Eye (tissue), 1 donor: ENCODE data around the gene GRAPL.
"Not testable (repeated sequence)": the region's sequence is repeated elsewhere in the genome, so short reads cannot be mapped to it uniquely, and the experiment has no call there.

ENCODE experiments used
- DNase-seq: peaks from one replicate; pipeline ENCODE4 v3.0.0-alpha.2; 2015

The GRAPL gene

DNA sequence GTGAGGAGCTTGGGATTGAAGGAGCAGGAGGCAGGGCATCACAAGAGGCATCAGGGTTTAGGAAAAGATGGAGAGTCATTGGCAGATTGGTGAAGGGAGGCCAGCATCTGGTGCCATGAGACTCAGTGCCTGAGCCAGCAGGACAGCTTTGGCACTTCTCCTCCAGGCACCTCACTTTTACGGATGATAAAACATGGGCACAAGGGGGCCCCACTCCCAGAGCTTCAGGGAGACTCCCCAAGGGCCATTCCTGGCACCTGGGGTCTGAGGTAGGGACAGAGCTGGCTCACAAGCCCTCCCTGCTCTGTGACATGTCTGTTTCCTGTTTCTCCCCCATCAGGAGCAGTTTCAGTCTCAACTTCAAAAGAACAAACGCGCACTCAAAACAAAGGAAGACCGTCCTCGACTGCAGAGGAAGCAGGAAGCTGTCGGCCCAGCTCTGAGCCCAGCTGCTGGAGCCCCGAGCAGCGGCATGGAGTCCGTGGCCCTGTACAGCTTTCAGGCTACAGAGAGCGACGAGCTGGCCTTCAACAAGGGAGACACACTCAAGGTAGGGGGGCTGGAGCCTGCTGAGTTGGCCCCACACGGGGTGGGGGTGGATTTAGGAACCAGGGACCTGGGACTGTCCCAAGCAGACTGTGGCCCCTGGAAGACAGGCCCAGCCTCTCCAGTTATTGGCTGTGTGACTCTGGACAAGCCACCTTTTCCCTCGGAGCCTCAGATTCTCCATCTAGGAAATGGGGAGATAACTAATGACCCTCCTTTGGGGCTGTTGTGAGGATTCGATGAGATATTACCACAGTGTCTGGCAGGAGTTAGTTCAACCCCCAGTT, at the start of gene GRAPL:
Gene GRAPL (plus strand): TSS at position 442 of the 833 bp plus-strand sequence. CDS start 31 bp downstream, at position 473.
- DNase-seq = not testable (repeated sequence)

DNA sequence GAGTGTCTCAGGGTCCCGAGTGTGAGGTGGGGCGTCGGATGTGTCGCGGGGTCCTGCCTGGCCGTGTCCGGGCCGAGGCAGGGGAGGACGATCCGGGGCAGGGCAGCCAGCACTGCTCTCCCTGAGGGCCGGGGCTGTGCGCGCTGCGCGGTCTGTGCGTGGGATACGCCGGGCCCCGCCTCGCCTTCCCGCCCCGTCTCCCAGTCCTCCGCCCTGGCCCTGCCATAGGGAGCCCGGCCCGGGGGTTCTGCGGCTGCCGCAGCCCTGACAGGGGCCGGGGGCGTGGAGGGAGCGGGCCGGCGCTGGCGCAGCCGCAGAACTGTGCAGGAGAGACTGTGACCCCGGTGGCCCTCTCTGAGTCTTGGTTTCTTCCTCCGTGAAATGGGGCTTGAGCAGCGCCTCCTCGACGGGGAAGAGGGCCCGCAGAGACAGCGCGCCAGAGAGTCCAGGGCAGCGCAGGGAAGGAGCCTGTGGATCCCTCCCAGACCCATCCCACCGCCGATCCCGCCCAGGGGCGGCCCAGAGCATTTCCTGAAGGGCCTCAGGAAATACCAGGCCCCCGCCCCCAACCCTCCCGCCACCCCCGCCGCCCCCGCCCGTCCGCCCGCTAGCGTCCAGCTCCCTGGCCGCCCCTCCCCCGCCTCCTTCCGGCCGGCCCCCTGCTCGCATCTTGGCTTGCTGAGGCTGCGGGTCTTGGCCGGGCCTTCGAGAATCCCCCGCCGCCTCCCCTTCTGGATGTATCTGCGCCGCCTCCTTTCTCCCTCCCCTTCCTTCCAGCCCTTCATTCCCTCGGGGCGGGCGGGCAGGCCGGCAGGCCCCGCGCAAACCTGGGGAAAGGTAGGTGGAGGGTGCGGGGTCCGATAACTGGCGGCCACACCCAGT, 38.3 kb upstream of the GRAPL start:
- DNase-seq = not testable (repeated sequence)

DNA sequence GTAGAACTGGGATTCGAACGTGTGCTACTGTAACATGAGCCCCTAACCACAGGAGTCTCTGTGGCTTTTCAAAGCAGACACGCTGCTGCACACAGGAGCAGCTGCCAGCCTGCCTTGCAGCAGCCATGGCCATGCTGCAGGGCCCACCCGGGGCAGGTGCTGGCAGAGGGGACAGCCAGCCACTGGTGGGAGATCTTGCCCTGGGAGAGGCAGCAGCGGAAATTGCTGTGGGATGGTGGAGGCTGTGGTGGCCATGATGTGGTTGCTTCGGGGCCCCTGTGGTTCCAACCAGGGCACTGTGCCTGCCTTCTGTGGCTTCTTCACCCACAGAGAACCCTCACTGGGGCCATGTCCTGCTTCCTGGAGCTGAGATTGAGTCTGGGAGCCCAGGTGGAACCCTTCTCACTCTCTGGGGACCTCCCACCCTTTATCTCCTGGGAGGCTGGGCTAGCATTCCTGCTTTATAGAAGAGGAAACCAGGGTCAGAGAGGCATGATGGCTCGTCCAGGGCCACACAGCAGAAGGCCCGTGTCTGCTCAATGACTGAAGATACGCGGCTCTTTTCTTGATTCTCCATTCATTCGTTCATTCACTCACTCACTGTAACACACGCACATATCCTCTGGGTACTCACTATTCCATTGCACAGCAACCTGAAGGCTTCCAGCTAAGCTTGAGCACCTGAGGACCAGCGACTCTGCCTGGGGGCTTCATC, 37.2 kb upstream of the GRAPL start:
- not testable (repeated sequence) for DNase-seq

DNA sequence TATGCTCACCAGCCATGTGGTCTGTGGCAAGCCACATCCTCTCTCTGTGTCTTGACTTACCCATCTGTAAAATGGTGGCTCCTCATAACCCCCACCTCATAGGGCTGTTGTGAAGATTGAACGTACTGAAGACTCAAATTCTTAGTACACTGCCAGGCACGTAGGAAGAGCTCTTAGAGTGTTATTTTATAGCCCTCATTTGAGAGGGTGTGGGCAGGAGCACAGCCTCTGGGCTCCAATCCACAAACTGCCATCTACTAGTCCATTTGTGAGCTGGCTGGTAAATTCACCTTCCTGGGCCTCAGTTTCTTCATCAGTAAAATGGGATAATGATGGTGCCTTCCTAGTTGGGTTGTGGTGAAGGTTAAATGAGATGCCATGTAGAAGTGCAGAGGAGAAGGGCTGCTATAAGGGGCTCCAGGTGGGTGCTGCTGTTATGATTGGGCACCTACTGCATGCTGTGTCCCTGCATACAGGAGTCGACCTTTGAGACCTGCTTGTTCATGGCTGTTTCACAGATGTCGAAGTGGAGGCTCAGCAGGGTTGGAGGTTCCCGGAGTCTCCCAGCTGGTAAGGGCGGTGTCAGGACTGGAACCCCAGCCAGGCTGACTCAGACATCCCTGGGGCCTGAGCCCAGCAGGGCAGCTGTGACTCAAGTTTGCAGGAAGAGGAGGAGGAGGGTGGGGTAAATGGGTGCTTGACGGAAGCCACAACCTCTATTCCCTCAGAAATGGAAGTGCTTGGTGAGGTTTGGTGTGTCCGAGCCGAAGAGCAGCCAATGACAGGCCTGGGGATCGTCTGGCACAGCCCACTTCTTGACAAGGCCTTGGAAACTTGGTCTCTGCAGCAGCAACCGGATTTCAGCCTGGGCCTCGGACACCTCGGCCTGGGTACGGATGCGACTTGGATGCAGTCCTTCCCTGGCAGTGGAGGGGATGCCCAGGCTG, 34.4 kb upstream of the GRAPL start:
- DNase-seq = not testable (repeated sequence)

DNA sequence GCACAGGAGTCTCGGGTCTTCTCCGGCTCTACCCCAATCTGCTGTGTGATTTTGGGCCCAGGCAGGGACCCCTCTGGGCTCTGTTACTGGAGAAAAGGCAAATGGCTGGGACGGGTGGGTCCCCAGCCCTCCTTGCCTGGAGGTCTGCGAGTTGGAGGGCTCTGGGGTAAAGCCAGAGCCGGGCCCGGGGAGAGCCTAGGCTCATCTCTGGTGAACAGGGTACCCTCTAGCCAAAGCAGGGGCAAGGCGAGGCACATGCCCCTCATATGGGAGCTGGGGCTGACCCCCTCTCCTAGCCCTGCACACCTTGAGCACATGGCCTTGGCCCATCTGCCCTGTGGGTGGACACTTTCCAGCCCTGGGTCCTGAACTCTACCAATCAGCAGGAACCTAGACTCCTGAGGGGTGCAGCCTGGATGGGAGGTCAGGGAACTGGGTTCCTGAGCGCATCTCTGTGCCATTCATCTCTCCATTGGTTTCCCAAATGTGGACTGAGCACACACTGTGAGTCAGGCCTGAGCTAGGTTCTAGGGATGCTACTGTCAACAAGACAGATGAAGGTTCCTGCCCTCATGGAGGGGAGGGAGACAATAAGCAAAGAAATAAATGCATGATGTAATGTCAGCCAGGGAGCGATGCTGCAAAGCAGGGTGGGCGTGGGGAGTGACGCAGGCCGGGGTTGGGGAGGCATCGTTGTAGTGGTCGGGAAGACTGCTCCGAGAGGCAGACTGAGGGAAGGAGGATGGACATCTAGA, 33.5 kb upstream of the GRAPL start:
- not testable (repeated sequence) for DNase-seq

DNA sequence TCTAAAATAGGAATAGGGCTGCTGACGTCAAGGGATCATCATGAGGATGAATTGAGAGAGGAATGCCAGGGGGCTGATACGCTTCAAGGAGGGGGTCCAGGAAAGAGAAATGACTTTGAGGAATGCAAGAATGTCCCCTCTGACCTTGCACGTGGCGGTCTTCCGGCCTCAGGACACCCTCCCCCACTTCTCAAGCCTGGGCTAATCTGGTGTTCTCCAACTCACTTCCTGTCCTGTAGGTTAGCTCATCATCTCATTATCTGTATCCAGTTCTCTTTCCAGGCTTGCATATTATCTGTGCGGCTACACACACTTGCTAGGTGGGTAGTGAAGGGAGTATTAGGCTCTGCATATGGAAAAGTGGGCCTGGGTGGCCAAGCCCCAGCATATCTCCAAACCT, 18.9 kb upstream of the GRAPL start:
- DNase-seq = not testable (repeated sequence)

DNA sequence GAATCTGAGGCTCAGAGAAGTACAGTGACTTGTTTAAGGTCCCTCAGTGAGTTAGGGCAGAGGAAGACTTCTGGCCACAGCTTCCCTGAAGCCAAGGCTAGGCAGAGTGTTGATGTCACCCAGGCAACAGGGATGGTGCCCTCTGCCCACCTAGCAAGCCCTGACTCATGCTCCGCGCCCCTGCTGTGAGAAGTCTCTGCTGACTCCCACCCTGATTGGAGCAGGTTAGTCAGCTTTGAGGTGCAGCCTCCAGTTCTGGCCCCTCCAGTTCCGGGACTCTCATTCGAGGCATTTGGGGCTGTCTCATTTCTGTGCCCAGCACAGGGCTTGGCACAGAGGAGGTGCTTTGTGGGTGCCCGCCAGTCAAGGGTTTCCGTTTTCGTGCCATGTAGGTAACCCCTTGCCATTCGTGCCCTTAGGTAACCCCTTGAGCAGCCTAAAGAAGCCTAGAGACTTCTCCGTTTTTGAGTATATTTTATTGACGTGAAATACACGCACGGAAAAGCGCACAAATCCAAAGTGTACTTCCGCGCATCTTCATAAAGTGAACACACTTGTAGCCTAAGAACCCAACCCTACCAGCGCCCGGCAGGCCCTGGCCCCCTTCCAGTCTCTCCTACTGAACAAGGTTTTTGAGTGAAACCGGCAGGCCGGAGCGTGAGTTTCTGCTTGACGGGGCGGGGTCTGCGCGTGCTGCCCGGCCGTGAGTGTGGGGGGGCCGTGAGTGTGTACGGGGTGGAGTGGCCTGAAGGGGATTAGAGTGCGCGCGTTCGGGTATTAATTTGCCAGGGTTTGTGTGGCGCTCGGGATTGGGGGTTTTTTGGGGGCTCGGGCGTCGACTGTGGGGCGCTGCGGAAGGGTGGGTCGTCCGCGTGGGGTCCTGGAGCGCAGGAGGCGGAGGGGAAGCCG, 16.9 kb upstream of the GRAPL start:
- DNase-seq = not testable (repeated sequence)

DNA sequence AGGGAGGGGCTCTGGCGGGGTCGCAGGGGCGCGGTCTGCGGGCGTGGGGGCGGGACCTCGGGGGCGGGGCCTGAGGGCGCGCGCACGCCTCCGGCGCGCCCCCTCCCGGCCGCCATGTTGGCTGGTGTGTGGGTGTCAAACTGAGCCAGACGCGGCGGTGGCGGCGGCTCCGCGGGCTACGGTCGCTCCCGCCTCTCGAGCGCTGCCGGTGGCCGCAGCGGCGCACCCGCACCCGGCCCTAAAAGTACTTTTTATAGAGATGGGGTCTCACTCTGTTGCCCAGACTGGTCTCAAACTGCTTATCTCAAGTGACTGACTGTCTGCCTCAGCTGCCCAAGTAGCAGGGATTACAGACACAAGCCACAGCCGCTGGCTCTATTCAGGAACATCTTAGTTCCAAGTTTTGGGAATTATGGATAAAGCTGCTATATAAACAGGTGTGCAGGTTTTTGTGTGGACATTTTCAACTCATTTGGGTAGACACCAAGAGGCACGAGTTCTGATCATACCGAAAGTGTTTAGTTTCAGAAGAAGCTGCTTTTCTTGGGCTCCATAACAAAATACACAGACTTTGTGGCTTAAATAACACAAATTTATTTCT, 16.2 kb upstream of the GRAPL start:
- DNase-seq = not testable (repeated sequence)

DNA sequence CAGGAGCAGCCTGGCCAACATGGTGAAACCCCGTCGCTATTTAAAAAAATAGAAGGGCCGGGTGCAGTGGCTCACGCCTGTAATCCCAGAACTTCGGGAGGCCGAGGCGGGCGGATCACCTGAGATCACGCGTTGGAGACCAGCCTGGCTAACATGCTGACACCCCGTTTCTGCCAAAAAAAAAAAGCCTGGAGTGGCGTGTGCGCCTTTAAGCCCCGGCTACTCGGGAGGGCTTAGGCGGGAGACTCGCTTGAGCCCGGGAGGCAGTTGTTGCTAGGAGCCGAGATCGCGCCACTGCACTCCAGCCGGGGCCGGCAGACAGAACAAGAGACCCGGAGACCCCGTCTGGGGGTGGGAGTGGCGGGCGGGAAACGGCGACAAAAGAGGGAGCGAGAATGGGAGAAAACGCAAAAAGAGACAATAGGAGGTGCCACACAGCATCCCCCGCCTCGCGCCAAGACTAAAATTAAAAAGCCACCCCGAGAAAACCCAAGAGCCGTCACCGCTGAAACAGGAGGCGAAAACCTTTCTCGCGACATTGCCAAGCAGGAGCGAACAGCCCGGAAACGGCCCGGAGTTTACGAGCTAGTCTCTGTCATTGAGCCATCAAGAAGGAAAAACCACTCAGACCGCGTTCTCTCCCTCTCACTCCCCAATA, 15.5 kb upstream of the GRAPL start:
- DNase-seq = not testable (repeated sequence)

DNA sequence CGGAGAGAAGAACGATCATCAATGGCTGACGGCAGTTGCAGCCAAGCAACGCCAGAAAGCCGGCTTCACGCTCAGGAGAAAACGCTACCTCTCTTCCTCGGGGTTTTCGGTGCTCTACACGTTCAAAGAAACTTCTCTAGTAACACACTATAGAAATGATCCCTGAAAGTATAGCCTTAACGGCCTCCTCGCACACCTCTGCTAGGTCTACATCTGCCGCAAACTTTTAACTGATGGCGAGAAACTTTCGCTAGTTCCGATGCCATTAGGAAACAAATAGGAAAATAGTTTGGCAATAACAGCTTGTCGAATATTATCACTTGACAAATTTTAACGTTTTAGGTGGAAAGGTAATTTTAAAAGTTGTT, 14.9 kb upstream of the GRAPL start:
- DNase-seq = not testable (repeated sequence)

DNA sequence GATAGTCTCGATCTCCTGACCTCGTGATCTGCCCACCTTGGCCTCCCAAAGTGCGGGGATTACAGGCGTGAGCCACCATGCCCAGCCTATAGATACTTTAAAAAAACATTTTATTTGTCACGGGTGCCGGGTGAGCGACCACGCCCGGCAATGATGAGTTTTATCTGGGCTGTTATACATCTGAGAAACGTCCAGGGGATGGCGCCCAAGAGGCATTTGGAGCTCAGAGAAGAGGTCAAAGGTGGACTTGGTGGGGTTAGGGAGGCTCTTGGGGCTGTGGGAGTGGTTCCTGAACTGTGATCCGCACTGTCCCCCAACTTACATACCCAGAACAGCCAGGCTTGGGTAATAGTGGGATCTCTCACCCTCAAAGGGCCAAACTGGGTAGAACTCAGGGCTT, 8.7 kb upstream of the GRAPL start:
- not testable (repeated sequence) for DNase-seq

DNA sequence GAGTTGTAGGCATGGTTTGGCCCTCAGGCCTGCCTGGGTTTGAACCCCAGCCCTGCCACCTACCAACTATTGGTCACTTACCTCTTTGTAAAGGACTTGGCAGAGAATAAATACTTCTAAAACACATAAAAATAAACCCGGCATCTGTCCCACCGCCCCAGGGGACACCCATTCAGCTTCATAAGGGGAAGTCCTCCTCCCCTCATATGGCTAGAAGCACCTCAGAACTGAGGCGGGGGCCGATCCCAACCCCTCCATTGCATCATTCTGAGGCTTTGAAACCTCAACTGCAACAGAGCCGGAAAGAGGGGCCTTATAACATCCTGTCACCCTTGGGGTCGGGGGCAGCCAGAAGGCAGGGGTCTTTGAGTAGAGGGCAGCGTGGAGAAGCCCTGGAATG, 2.1 kb upstream of the GRAPL start:
- DNase-seq = not testable (repeated sequence)

DNA sequence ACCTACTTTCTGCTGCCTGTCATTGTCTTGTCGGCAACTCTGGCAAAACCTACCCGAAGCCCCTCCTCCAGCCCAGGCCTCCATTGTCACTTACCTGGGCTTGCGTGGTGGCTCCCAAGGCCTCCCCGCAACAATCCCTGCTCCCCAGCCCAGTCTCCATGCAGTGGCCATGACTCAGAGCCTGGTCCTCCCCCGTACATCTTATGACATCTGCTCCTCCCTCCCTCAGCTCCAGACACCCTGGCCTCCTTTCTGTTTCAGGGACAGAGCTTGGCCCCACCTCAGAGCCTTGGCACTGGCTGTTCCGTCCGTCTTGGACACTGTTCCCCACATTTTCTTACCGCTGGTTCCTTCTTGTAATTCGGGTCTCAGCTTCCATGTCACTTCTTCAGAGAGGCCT, 2.1 kb downstream of the GRAPL start:
- not testable (repeated sequence) for DNase-seq

DNA sequence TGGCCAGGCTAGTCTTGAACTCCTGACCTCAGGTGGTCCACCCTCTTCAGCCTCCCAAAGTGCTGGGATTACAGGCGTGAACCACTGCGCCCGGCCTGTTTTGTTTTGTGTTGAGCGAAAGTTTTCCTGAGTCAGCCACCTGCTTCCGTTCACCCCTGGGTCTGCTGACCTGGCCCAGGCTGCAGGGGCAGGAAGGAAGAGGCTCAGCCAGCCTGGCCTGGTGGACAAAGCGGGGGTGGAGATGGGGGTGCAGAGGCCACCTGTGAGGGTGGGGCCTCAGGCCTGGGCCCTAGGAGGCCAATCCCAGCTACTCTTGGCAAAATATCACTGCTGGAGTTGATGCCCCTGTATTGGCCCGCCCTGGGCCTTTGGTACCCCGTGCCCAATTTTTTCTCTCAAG, 3.7 kb downstream of the GRAPL start:
- DNase-seq = not testable (repeated sequence)

DNA sequence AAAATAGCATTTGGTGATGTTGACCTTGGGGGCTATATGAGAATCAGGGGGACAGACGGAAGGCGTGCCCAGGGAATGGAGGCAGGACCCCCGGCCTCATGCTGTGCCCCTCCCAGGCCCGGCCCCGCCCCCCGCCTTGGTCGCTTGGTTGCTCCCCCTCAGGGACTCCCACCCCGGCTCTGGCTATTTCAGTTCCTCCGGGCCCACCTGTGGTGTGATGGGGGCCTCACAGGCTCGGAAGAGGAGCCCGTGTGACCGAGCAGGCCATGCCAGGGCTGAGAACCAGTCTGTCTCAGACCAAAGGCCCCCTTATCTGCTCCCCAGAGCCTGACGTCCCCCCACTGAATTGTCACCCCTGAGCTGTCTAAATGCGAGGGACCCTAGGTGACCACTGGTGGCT, 4.4 kb downstream of the GRAPL start:
- not testable (repeated sequence) for DNase-seq

DNA sequence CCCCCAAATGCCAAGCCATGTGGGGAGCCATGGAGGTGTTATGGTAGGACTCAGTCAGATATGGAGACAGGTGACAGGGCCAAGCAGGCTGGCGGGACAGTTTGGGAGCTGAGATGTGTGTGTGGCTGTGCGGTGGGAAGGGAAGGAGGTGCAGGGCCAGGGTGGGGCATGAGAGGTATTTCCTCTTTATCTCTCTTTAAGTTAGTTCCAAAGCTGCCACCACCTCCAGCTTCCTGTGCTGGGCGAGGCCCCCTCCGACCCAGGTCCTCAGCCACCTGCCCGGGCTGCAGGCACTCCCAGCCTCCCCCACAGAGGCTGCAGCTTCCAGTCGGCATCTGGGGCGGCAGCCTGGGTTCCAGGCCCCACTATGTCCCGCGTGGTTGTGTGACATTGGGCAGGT, 6.4 kb downstream of the GRAPL start:
- DNase-seq = not testable (repeated sequence)

DNA sequence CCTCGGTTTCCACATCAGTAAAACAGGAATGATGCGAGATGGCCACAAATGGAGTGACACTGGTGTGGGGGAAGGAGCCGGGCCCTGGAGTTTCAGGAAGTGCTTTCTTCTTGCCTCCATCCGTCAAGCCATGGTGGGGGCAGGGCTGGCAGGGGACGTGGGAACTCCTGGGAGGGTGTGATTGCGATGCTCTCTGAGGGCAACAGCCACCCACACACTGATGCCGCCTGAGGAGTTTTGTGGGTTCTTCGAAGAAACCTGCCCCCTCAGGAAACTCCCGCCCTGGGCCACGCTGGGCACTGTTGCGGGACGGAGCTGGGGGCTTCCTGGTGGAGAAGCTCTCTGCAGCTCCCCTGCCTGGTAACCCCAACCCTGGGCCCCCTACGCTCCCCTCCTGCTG, 8.0 kb downstream of the GRAPL start:
- not testable (repeated sequence) for DNase-seq

DNA sequence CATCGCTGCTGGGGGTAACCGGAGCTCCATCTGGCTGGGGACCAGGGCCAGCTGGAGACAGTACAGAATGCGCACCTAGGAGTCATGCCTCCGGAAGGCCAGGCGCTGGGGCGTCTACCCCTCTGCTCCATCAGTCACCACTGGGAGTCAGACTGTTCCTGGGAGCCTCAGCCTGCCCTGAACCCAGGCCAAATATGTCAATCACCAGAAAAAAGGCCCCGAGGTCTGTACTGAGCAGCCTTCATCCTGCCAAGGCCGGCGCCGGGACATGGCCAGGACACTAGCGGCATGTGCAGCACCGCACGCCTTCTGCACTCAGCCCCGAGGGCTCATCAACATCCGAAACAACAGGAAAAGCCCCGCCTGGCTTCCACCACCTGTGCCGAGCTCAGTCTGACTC, 8.7 kb downstream of the GRAPL start:
- not testable (repeated sequence) for DNase-seq

DNA sequence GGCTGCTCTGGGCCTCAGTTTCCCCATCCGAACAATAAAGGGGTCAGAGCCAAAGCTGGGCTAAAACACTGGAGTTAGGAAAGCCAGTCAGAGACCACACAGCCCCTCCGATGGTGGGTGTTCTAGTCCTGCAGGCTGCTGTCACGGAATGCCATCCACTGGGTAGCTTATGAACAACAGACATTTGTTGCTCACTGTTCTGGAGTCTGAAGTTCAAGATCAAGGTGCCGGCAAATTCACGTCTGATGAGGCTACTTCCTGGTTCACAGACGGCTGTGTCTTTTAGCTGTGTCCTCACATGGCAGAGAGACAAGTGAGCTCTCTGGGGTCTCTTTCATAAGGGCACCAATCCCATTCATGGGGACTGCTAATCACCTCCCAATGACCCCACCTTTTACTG, 9.2 kb downstream of the GRAPL start:
- not testable (repeated sequence) for DNase-seq
